ENCODE results near the gene COPZ1. TPM values are rescaled to one million over a fixed set of nuclear protein-coding genes. Genes with fewer than 3 reads are reported as not detected.

The COPZ1 gene
- total RNA-seq, 1 experiment from 2014 or later = 104 TPM

GRCh38 chr12:54393743-54394142 is 68.8 kb downstream of the COPZ1 start:
- H3K4me3 Mint-ChIP-seq = peak overlapping the region in 1 of 2 experiments; percentile 39; a peak in 1 of 5 replicates
- H3K9me3 Mint-ChIP-seq = no peaks in the 10 kb centered on the region

More at GRCh38 chr12:54393743-54394142, 68.8 kb downstream of the COPZ1 start:
- no peak overlapping the region for H4K91ac ChIP-seq (ENCODE audit: insufficient read length, low read depth, low read length)
- H2BK5ac ChIP-seq (ENCODE audit: insufficient read length, low read length) = no peak overlapping the region
- H2BK15ac ChIP-seq (ENCODE audit: low read depth, low read length) = no peak overlapping the region
- no peak overlapping the region for H3K56ac ChIP-seq (ENCODE audit: insufficient read length, low read depth, low read length)
- H3K4me2 ChIP-seq (ENCODE audit: insufficient read depth, insufficient read length, low read length) = no peak overlapping the region
- no peak overlapping the region for H3T11ph ChIP-seq (ENCODE audit: low read length)
- H3K4me1 ChIP-seq (ENCODE audit: insufficient read depth, low read length) = peaks cover 8% of the 10 kb centered on the region
- H2BK20ac ChIP-seq (ENCODE audit: low read depth, low read length, poor library complexity, severe bottlenecking) = no peak overlapping the region
- H2AFZ ChIP-seq (ENCODE audit: low read length) = no peak overlapping the region
- peaks cover 37 to 45% of the 10 kb centered on the region in 2 experiments for H3K4me1 Mint-ChIP-seq
- no peak for TF ChIP-seq CTCF (conservative IDR thresholded peaks at IDR 0.05)
- no peak overlapping the region for H2BK12ac ChIP-seq (ENCODE audit: insufficient read length, low read depth, low read length)
- H3K27ac Mint-ChIP-seq = no peak overlapping the region; a peak in 1 of 7 replicates
- no peaks in the 10 kb centered on the region for H4K20me1 ChIP-seq (ENCODE audit: control insufficient read depth, insufficient read depth, insufficient read length)
- no peaks in the 10 kb centered on the region for H3K9me3 ChIP-seq (ENCODE audit: control insufficient read depth, low read depth, low read length)
- no peaks in the 10 kb centered on the region for H3K27me3 ChIP-seq (ENCODE audit: insufficient read depth, low read length)
- no peak overlapping the region for H4K8ac ChIP-seq (replicated peaks; ENCODE audit: insufficient read length, low read depth, low read length)
- WGBS (ENCODE audit: extremely low coverage, insufficient read length, low lambda C conversion rate) = no CpG with 5 or more reads among the region's 3 CpGs
- no peak overlapping the region for H3K4ac ChIP-seq (ENCODE audit: low read depth, low read length)
- no peaks in the 10 kb centered on the region for H3K79me1 ChIP-seq (ENCODE audit: insufficient read depth, low read depth, low read length, poor library complexity, severe bottlenecking)
- H3K9ac ChIP-seq (ENCODE audit: extremely low read depth, insufficient read length, low read length) = no peak overlapping the region
- no peak overlapping the region for H2BK120ac ChIP-seq (ENCODE audit: low read depth, low read length, poor library complexity, severe bottlenecking)
- H3K23me2 ChIP-seq (ENCODE audit: insufficient read length, low read depth, low read length, poor library complexity, severe bottlenecking) = peaks cover 18% of the 10 kb centered on the region
- H3K27me3 Mint-ChIP-seq (ENCODE audit: low read depth) = peaks cover 19% of the 10 kb centered on the region
- no peak overlapping the region for H2AK5ac ChIP-seq (ENCODE audit: insufficient read length, low read length)
- H3K36me3 Mint-ChIP-seq (ENCODE audit: insufficient read depth in 1 of 3, low read depth in 3 of 3) = peaks cover 5 to 20% (median 12%) of the 10 kb centered on the region in 3 experiments; a peak in 5 of 7 replicates
- H3K23ac ChIP-seq (ENCODE audit: insufficient read length, low read depth, low read length) = no peak overlapping the region
- no peak overlapping the region for H4K5ac ChIP-seq (ENCODE audit: insufficient read length, low read depth, low read length)
- no peak overlapping the region for H3K27ac ChIP-seq (ENCODE audit: insufficient read length, low read depth, low read length)
- no peaks in the 10 kb centered on the region; the same call in 1 of the 2 replicates for H3K79me2 ChIP-seq (ENCODE audit: insufficient read depth, low read length)
- no peak overlapping the region for H3K18ac ChIP-seq (ENCODE audit: insufficient read length, low read depth, low read length)
- no peak for DNase-seq
- H3K14ac ChIP-seq (ENCODE audit: insufficient read depth, low read length) = no peak overlapping the region

All from H9 (cell line).